M059J (cell line): Measurements from ENCODE around the gene ZNF385C. TPM values are rescaled to one million over a fixed set of nuclear protein-coding genes. Genes with fewer than 3 reads are reported as not detected.

Source experiments
- DNase-seq: peaks from one replicate; pipeline ENCODE4 v3.0.0-alpha.2; 2012; ENCODE audit warnings: low read depth
- total RNA-seq: library from RNA; depleted of rRNA; stranded (reverse); fragments of >200 nt; shearing (Covaris generic); gene quantifications from 2 replicates; pipeline ENCODE4 v1.2.3, GENCODE V29; 2014; rRNA removed

Gene ZNF385C
- total RNA-seq, 1 experiment from 2014 or later, result not detected

DNA sequence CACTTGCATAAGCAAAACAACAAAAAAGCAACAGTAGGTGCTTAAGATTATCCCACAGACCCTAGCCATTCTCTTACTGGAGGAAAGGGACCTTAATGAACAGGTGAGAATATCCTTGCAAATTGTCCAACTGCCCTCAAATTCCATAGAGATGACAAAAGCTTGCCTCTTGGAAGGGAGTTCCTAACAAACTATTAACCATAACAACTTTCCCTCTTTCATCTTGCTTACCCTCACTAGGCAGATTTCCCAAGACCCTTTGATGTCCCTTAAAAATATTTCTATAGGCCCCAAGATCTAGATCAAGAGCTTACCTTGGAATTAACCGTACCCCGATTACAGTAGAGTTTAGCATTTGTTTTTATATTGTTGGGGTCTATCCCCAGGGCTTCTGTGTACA lies 109.9 kb downstream of the ZNF385C start:
- DNase-seq, result no peak

DNA sequence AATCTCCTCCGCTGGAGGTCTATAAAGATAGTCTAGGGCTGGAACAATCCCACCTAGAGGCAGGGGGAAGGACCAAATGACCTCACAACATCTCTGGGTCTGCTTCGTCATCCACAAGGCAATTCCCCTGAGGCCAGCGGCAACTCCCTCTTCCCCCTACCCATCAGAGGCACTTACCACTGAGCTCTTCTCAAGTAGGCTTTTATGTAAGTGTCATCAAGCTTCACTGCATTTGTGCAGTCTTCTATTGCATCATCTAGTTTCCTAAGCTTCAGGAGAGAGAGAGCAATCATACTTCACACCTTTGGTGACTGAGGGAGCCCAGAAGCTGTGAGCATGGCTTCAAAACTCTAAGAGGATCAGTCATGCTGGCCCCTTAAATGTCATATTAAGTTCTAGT lies 110.6 kb downstream of the ZNF385C start:
- DNase-seq, result no peak

DNA sequence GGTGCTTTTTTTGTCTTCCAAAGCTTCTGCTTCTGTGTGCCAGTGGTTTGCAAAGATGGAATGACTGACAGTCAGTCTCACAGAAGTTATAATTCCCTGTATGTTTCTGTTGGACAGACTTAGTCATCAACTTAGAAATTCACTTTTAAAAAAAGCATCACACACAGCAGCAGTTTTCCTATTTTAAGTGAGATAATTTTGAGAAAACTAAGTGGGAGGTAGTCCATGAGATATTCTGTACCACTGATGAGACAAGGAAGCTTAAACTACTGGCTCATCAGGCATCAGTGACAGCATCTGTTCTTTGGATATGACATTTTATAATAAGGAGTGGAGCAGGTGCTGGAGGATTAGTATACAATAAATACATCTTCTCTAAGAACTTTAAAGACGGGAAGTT lies 111.6 kb downstream of the ZNF385C start:
- DNase-seq, result no peak

DNA sequence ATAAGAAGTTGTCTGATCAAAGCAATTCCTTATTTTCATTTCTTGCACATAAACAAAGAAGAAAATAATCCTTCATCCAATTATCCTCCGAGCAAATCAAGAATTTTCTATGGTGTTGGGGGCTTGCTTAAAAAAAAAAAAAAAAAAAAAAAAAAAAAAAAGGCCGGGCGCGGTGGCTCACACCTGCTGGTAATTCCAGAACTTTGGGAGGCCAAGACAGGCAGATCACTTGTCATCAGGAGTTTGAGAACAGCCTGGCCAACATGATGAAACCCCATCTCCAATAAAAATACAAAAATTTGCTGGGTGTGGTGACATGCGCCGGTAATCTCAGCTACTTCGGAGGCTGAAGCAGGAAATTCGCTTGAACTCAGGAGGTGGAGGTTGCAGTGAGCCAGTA lies 112.4 kb downstream of the ZNF385C start:
- no peak for DNase-seq

DNA sequence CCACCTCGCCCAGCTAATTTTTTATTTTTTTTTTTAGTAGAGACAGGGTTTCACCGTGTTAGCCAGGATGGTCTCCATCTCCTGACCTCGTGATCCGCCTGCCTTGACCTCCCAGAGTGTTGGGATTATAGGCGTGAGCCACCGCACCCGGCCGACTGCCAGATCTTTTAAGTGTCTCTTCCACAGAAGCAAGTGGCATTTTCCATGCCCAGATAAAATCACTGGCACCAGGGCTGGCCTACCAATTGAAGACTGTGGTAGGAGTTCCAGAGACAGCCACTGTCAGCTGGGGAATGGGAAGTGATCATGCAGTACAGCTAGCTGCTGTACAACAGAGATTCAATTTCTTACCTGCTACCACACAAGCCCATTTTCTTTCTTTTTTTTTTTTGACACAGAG lies 113.8 kb downstream of the ZNF385C start:
- DNase-seq, result no peak

DNA sequence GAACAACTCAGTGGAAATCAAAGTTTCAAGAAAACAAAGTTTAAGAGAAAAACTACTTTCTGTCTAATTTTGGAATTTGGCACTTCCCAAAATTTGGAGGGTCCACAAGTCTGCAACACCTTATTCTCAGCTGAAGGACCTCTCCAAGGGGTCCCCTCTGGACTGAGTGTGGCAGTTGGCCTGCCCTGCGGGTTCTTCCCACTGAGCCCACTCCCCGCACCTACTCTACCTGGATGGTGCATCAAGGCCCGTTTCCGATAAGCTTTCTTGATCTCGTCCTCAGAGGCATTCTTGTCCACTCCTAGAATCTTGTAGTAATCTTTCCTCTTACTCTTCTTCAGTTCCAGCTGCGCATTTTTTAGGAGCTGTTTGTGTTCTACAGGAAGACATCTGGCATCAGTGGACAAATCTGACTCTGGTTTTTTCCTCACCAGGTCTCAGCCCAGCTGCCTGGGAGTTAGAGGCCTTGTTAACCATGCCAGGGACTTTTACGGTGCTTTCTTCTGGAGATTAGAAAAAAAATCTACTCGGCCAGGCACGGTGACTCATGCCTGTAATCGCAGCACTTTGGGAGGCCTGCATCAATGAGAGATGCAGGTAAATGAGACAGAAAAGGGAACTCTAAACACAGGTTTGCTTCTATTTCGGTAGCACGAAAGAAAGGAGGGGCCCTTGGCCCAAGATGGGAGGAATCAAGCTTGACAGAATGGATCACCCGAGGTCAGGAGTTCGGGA lies 116.1 kb downstream of the ZNF385C start:
- peak; percentile 50 for DNase-seq

DNA sequence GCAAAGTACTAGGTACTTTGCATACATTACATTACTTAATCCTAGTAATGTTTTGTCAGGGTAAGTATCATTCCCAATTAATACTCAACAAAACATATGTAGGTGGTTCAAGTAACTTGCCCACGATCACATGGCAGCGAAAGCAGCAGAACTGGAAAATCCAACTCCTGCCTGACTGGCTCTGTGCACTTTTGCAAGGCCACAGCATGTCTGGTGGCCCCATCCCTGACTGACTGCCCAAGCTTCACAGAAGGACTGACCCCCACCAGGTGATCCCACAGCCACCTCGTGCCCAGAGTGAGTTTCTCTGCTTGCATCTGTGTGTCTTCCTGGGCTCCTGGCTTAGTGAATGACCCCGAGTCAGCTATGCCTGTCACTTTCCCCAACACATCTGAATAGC lies 120.3 kb downstream of the ZNF385C start:
- DNase-seq, result no peak

DNA sequence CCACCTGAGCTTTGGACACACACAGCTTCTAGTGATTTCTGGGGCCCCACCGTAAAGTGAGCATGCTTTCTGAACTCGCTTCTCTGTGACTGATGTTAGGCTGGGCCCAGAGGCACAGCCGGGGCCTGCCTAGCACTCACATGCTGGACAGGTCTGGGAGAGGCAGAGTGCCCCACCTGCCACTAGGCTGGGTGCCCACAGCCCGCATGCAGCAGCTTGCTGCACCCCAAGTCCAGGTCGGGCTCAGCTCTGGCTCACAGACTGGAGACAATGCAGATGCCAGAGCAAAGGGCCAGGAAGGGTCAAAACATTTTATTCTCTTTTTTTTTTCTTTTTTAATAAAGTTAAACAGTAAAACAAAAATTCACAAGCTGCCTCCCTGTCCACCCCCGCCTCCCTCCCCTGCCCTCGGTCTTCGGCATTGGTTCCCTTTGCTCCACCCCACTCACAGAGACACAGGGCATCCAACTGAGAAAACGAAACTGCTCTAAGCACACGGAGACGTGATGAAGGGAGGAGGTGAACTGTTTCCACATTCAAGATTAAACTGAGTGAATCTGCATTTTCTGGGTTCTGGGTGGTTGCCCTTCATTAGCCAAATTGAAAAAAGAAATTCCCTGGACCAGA lies 122.0 kb downstream of the ZNF385C start:
- DNase-seq, result no peak

Other genes starting within 250 kb of the ZNF385C start
- gene KLHL11, start 233.1 kb downstream of the ZNF385C start, total RNA-seq, result 12.1 and 17.1 TPM in 2 replicates
- 103 and 151 TPM in 2 replicates for gene ACLY, start 179.5 kb downstream of the ZNF385C start, total RNA-seq
- 0.27 and 1.7 TPM in 2 replicates for gene ODAD4, start 167.9 kb downstream of the ZNF385C start, total RNA-seq
- gene CNP, start 131.7 kb downstream of the ZNF385C start, total RNA-seq, result 65.8 and 108 TPM in 2 replicates
- gene DNAJC7, start 81.0 kb downstream of the ZNF385C start, total RNA-seq, result 66.6 TPM in 2 replicates
- gene NKIRAS2, start 78.4 kb downstream of the ZNF385C start, total RNA-seq, result 46.5 and 48.8 TPM in 2 replicates
- 0.17 and 0.44 TPM in 2 replicates for gene C17orf113, start 47.9 kb downstream of the ZNF385C start, total RNA-seq
- 22.3 TPM in 2 replicates for gene DHX58, start 14.2 kb upstream of the ZNF385C start, total RNA-seq
- gene KAT2A, start 22.9 kb upstream of the ZNF385C start, total RNA-seq, result 5.7 and 8.6 TPM in 2 replicates
- not detected in 2 replicates for gene HSPB9, start 24.3 kb upstream of the ZNF385C start, total RNA-seq
- gene RAB5C, start 56.5 kb upstream of the ZNF385C start, total RNA-seq, result 135 and 138 TPM in 2 replicates
- gene KCNH4, start 82.7 kb upstream of the ZNF385C start, total RNA-seq, result not detected in 2 replicates
- not detected in 2 replicates for gene HCRT, start 87.0 kb upstream of the ZNF385C start, total RNA-seq
- 10.4 and 13.4 TPM in 2 replicates for gene GHDC, start 96.0 kb upstream of the ZNF385C start, total RNA-seq
- gene STAT5B, start 177.9 kb upstream of the ZNF385C start, total RNA-seq, result 16.9 and 28.2 TPM in 2 replicates
- gene STAT5A, start 190.0 kb upstream of the ZNF385C start, total RNA-seq, result 5.2 and 12.4 TPM in 2 replicates